ENCODE results near the gene ALDH3A1. TPM values are rescaled to one million over a fixed set of nuclear protein-coding genes. Genes with fewer than 3 reads are reported as not detected.

ALDH3A1 gene
- total and polyA plus RNA-seq, 2 of the 4 experiments (the other 2 are of a cell fraction), result not detected

DNA sequence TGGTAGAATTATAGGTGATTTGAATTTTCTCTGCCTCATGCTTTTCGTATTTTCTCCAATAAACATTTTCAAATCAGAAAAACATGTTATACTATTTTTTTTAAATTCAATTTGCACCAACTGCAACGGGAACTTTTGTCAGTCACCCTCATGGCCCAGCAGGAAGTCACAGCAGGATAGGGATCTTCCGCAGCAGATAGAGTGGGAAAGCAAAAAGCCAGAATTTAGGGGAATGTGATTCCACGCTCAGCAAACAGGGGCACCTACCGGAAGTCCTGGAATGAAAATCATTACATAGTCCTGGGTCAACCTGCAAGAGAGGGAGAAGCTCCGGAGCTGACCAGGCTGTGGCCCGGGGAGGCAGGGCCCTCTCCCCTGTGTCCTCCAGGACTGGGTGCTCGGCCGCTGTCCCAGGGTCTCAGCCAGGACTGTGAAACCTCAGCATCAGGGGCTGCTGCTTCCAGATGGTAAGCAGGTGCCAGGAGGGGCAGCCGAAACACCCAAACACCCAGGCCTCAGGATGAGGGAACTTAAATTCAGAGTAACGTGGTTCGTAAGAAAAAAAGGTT is 35.6 kb downstream of the ALDH3A1 start:
- in situ Hi-C loops (cut with MboI; ENCODE audit: low sequenced_read_pairs), result no loop called here
- Histone ChIP-seq H3K4me3 (ENCODE audit: insufficient read depth, low read depth, low read length) (no peak overlapping the region), H2BK15ac (ENCODE audit: low read depth, low read length) (no peak overlapping the region), H3K9me1 (ENCODE audit: insufficient read depth, low read length) (no peaks in the 10 kb centered on the region), H3K4me2 (ENCODE audit: low read depth, low read length) (no peak overlapping the region), H3K27ac (ENCODE audit: insufficient read depth, low read length) (no peak overlapping the region), H2BK120ac (ENCODE audit: low read depth, low read length) (no peak overlapping the region), H2AFZ (replicated peaks; ENCODE audit: low read length, poor library complexity) (no peak overlapping the region), H2AK9ac (replicated peaks; ENCODE audit: low read depth, low read length, poor library complexity) (no peak overlapping the region), H2BK20ac (ENCODE audit: low read depth, low read length) (no peak overlapping the region), H4K8ac (ENCODE audit: low read depth in 2 of 2, low read length in 2 of 2) (no peak overlapping the region), H3K9me3 (ENCODE audit: control insufficient read depth, insufficient read depth, low read length) (no peaks in the 10 kb centered on the region), H3K14ac (replicated peaks; ENCODE audit: low read depth, low read length) (no peak overlapping the region), H3K23ac (ENCODE audit: low read depth, low read length) (no peak overlapping the region), H3K9ac (ENCODE audit: low read depth, low read length) (no peak overlapping the region), H3K79me1 (ENCODE audit: low read depth in 1 of 2, low read length in 2 of 2) (no peaks in the 10 kb centered on the region), H3K36me3 (ENCODE audit: control insufficient read depth, insufficient read depth, low read length) (no peaks in the 10 kb centered on the region), H4K91ac (ENCODE audit: insufficient read depth, low read depth, low read length) (no peak overlapping the region), H4K20me1 (ENCODE audit: insufficient read depth, low read length) (no peaks in the 10 kb centered on the region), H3K4me1 (ENCODE audit: control insufficient read depth, insufficient read depth, low read length) (no peaks in the 10 kb centered on the region), H2AK5ac (ENCODE audit: low read depth, low read length) (no peak overlapping the region), H3K4ac (ENCODE audit: low read depth, low read length) (no peak overlapping the region), H4K5ac (ENCODE audit: low read depth, low read length) (no peak overlapping the region), H3K18ac (ENCODE audit: low read depth, low read length) (no peak overlapping the region), H3K56ac (ENCODE audit: extremely low read depth, insufficient read depth, low read length) (no peak overlapping the region), H3K27me3 (ENCODE audit: control insufficient read depth, insufficient read depth, low read length) (peaks cover 13% of the 10 kb centered on the region), H2BK5ac (ENCODE audit: low read depth, low read length, poor library complexity, severe bottlenecking) (no peak overlapping the region)
- BruUV-seq (replicated peaks), result no TSS peak
- 91% methylated on average over 5 of the region's 12 CpGs; no CpG with 5 or more reads in 1 of the 2 experiments for WGBS, 2 experiments (ENCODE audit: extremely low coverage in 2 of 2, insufficient read length in 1 of 2)
- TF ChIP-seq SMC3 (IDR thresholded peaks at IDR 0.05; ENCODE audit: low read depth, low read length) (no peak), MXI1 (IDR thresholded peaks at IDR 0.05; ENCODE audit: borderline replicate concordance, low read depth, low read length) (no peak), CHD1 (IDR thresholded peaks at IDR 0.05; ENCODE audit: low read depth, low read length) (no peak), CEBPB (IDR thresholded peaks at IDR 0.05; ENCODE audit: low read depth, low read length) (no peak), FOS (IDR thresholded peaks at IDR 0.05; ENCODE audit: low read depth, low read length) (no peak), MAFK (IDR thresholded peaks at IDR 0.05; ENCODE audit: low read depth, low read length) (no peak)
- TF ChIP-seq, protein P1, sequence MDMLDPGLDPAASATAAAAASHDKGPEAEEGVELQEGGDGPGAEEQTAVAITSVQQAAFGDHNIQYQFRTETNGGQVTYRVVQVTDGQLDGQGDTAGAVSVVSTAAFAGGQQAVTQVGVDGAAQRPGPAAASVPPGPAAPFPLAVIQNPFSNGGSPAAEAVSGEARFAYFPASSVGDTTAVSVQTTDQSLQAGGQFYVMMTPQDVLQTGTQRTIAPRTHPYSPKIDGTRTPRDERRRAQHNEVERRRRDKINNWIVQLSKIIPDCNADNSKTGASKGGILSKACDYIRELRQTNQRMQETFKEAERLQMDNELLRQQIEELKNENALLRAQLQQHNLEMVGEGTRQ (IDR thresholded peaks at IDR 0.05; ENCODE audit: low read depth, low read length), result no peak
- POLR2A ChIA-PET (ENCODE audit: unreplicated experiment), result no interaction called here
- dilution Hi-C loops (cut with HindIII; ENCODE audit: low sequenced_read_pairs, unreplicated experiment), result no loop called here
- intact Hi-C loops (cut with micrococcal nuclease), result no loop called here
- CTCF ChIA-PET, result no interaction called here
- ATAC-seq (ENCODE audit: low read depth) (no peak), DNase-seq (no peak)
